NCI-H226 (cell line): ENCODE data around the gene BEND6.
A peak's percentile ranks its signal among the peaks of the same experiment; 100 is the strongest.

Source experiments
- DNase-seq: peaks from one replicate; pipeline ENCODE4 v3.0.0-alpha.2; 2015

Gene BEND6, protein sequence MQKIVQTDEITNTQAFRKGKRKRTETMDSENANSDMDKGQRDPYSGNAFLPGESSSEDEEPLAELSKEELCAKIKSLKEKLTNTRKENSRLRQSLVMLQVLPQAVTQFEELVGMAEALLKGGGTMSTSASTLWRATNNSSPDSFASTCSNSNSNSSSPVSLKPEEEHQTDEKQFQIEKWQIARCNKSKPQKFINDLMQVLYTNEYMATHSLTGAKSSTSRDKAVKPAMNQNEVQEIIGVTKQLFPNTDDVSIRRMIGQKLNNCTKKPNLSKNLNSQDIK

GRCh38 chr6:56954403-56955170 lies at the start of gene BEND6:
Gene BEND6, plus strand, starts transcription at chr6:56955107. Its CDS starts 26,704 bp downstream, at chr6:56981811.
- peak; percentile 85 for DNase-seq

DNA sequence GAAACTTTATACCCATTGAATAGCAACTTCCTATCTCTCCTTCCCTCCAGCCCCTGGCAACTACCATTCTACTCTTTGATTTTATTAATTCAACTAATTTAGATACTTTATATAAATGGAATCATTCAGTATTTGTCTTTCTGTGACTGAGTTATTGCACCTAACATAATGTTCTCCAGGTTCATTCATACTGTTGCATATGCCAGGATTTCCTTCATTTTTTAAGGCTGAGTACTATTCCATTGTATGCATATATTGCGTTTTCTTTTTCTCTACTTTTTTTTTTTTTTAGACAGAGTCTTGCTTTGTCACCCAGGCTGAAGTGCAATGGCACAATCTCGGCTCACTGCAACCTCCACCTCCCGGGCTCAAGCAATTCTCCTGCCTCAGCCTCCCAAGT lies 49.5 kb upstream of the BEND6 start:
- no peak for DNase-seq

DNA sequence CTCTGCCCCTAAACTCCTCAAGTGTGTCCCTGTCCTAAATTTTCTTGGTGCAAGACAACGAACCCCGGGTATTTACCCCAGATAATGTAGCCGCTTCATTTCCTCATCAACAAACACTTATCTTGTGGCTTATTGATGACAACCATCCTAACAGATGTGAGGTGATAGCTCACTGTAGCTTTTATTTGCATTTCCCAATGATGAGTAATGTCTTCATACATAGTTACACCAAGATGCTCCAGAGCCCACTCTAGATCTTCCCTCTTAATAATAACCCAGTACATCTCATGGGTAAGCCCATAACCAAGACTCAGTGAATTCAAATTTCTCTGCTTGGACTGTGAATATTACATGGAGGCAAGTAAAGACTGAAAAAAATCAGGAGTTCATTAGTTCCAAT lies 48.2 kb upstream of the BEND6 start:
- DNase-seq: no peak

DNA sequence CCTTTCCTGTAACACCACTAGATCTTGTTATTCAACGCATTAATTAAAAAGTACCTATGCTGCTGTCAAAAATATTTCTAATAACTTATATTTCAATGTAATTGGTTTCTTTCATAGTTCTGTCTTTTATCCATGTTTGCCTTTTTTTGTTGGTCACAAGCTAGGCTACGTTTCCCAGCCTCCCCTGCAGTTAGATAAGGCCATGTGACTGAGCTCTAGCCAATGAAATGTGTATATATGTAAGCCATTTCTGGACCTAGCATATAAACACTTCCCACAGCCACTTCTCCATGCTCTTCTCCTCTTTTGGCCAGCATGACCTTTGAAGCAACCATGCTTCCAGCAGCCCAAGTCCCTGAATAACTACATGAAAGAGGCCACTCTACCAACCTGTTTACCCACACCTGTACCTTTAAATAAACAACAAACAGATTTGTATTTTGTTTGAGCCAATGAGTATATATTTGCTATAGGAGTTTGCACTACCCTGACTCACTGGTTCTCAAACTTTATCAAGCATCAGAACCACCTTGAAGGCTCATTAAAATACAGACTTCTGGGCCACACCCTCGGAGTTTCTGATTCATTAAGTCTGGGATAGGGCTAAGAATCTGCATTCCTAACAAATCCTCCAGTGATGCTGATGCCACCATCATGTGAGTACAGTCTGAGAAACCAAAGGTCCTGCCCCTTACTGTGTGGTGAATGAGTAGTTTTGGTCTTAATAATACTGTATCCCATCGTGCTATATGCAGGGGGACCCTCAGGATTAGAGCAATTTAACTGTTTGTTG lies 45.6 kb upstream of the BEND6 start:
- DNase-seq: peak; percentile 24

GRCh38 chr6:56911847-56912246 lies 43.1 kb upstream of the BEND6 start:
- peak; percentile 17 for DNase-seq

DNA sequence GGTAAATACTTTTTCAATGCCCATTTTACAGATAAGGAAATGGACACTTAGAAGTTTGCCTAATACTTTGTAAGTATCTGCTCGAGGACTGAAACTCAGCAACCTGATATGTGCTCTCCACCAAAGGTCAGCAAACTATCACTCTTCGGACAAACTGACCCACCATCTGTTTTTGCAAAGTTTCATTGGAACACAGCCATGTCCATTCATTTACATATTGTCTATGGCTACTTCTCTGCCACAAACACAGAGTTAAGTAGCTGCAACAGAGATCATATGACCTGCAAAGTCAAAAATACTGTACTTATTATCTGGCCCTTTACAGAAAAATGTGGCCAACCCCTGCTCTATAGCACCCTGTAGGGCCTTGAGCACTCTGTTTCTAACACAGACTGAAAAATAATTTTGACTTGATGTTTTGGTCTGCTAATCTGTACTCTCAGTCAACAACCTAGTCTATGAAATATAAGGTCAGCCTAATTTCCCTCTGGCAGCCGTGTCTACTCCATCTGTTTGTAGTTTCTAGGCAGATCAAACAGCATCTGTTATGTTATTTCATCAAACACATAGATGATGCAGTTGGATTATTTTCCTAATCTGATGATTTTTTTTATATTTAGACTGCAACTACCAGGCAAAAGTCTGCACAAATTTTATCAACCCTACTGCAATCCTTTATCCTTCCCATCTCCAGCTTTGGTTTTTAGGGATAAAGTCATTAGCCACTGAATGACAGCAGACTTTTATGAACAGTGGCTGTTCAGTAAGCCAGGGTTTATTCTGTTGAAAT lies 41.4 kb upstream of the BEND6 start:
- no peak for DNase-seq

DNA sequence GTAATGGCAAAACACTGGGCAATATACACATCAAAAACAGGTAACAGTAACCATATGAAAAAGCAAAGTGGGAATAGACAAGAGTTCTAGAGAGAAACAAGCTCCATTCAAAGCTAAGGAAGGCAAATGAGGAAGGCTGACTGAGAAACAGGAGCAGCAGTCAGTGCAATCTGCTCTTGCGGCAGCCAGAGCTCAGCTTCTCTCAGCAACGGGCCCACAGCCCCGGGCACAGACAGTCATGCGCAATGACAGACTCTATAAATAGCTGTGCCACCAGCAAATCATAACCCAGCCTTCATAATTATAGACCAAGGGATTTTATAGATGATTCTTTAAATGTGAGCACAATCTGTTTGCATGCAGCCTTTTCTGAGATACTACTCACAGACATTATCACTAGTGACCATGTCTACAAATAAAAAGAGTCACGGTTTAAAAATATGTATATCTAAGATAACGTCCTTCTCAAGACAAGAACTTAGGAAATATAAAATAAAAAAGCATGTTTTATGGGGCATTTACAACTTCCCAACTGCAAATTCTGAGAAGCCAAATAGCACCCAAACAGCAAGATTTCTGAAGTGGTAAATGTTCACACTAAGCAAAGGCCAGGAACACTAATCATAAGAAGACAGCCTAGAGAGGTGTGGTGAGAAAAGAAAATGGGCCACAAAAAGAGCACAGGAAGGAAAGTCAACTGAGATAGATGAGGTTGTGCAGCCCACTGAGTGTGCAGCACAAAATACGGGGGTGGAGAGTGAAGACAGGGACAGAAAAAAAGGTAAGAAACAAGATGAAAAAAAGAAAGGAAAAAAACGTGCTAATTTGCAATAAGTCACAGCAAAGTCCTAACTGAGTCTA lies 39.9 kb upstream of the BEND6 start:
- DNase-seq: no peak

DNA sequence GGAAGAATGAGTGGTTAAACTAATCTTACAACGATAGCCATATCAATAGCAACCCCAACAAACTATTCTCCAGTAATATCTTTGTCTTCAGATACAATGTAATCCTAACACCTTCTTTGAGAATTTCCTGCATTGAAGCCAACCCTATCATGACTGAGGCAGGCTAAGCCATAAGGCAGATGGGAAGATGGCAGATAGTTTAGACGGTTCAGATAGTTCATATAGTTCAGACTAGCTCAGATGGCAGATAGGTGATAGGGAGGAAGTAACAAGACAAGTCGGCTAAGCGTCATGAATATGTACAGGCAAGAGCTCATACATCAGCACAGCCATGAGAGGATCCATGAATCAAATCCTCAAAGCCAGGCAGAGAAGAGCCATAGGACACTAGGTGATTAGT lies 39.1 kb upstream of the BEND6 start:
- no peak for DNase-seq

DNA sequence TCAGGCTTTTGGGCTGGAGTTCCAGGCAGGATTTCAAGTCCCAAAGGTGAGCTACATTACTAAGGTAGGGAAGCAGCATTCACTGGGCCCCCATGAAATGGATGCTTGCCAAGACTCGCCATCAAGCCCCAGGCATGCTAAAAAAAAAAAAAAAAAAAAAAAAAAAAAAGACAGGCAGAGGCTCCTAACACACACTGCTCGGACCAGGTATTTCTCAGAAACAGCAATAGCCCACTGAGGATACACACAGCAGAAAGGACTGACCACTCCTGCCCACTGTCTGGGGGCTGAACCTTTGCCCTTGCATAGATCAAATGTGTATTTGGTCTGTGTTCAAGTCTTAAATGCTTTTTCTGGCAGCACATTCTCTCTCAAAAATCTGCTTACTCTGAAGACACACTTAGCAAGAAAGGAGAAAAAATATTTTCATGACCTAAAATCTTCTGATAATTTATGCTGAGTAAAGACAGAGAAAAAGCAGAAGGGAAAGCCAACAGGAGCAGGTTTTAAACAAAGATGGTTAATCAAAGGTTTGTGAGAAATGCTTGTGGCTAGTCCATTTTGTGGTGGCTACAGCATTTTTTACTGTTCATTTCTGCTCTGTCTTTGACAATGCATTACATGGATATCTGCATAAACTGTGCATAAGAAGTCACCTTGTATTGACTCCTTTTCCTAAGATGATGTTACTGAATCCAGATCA lies 37.9 kb upstream of the BEND6 start:
- DNase-seq: no peak

DNA sequence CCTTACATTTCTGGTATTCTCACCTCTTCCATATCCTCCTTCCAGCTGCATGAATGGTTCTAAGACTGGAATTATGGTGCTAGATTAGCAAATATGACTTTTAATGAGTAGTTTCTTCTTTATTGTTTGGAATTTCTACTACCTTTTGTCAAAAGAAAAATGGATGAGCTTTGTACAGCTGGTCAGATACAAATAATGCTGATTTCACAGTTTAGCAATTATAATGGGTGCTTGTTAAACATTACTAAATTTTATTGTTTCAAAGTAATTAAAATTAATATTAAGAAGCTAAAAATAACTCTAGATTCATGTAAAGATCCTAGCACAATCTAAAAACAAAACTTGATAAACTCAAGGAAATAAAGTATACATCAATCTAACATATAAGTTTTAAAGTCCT lies 32.3 kb upstream of the BEND6 start:
- DNase-seq: no peak

GRCh38 chr6:56923565-56923964 lies 31.3 kb upstream of the BEND6 start:
- DNase-seq: no peak

DNA sequence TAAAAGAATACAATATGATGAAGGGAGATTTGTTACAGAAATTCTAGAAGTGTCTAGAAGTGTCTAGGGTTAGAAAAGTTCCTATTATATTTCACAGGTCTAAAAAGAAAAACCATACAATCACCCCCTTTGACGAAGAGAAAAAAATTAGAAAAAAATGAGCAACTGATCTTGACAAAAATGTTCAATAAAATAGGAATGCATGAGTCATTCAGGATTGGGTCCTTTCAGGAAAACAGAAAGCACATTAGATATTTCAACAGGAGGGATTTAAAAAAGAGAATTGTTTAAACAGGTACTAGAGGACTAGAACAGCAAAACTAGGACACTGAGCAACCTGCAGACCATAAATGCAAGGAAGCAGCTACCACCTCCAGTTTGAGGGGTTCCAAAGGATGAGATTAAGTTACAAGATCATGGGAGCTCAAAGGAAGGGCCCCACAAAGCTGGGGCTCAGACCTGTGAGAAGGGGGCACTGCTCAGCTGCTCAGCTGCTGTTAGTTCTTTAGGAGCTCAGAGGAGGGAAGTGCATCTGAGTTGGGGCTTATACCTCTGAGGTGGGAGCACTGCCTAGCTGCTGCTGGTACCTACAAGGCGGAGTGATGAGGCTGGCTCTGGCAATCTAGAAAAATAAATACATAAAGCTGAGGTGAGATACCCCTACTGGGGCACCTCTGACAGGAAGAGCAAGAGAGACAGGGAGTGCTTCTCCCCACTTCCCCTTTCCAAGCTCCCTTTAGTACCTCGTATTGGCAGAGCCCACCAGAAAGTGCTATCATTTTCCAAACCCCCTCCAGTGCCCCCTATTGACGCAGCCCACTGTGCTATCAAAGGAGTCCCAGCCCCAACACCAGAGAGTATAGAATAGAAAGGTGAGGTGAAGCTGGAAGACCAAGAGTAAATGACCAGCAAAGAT lies 27.1 kb upstream of the BEND6 start:
- DNase-seq: no peak

GRCh38 chr6:56930846-56931245 lies 24.1 kb upstream of the BEND6 start:
- DNase-seq: no peak

DNA sequence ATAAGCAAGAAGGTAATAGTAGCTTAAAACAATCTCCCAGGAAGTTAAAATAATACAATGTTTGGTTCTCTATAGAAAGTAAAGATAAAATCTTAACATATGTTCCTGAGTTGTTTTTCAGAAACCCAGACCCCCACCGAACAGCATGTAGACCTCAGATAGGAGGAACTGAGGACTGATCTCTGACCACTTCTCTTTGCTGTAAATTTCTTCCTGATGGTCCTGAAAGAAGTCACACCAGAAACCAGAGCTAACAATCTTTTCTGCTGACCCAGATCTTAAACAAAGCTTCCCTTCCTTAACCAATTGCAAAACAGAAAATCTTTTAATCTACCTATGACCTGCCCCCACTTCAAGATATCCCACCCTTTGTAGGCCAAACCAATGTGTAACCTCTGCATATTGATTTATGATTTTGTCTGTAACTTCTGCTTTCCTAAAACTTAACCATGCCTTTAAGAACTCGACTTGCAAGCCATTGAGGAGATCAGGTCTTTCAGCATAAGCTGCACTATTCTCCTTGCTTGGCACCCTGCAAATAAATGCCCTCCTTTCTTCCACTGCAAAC lies 21.9 kb upstream of the BEND6 start:
- DNase-seq: no peak

GRCh38 chr6:56933650-56934049 lies 21.3 kb upstream of the BEND6 start:
- DNase-seq: no peak

- no peak for DNase-seq
Measured at GRCh38 chr6:56934876-56935275, 20.0 kb upstream of the BEND6 start.

DNA sequence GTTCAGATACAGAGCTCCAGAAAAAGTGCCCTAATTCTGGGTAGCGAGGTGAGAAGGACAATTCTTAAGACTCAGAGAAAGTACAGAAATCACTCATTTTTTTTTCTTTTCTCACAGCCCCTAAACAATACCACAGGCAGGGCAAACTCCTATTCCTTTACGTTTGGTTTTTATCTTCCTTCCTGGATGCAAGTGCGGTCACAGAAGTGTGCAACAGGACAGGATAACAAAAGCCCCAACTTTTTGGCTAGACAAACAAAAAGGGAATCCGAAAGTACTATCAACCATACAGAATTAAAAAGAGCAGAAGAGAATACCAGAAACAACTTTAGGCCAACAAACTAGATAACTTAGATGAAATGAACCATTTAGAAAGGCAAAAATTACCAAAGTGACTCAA lies 18.4 kb upstream of the BEND6 start:
- no peak for DNase-seq

DNA sequence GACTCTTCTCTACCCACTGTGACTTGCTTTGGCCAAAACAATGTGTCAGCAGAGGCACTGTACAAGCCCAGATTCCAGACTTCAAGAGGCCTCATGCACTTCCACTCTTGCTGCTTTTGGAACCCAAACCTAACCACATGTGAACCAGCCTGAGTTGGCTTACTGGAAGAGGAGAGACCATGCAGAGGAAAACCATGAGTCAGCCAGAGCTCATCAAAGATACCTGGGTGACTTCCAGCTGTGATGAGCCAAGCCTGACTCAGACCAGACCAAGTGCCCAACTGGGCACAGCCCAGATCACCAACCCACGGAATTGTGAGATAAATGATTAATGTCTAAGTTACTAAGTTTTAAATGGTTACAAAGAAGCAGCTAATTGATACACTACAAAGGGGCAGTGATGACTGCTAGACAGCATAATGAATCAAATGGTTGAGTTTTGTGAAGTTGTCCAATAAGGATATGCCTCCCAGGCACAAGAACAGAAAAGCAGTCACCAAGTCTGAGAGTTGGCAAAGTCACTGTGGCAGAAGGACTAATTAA lies 16.2 kb upstream of the BEND6 start:
- peak; percentile 99 for DNase-seq

DNA sequence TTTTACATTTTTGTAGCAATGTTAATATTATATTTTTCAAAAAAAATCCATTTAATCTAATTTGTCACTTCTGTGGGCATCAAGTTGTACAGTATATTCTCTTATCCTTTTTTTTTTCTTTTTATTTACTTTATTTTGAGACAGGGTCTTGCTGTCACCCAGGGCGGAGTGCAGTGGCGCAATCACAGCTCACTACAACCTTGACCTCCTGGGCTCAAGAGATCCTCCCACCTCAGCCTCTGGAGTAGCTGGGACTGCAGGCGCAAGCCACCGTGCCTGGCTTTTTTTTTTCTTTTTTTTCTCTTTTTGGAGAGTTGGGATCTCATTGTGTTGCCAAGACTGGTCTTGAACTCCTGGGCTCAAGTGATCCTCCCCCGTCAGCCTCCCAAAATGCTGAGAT lies 14.4 kb upstream of the BEND6 start:
- DNase-seq: no peak

DNA sequence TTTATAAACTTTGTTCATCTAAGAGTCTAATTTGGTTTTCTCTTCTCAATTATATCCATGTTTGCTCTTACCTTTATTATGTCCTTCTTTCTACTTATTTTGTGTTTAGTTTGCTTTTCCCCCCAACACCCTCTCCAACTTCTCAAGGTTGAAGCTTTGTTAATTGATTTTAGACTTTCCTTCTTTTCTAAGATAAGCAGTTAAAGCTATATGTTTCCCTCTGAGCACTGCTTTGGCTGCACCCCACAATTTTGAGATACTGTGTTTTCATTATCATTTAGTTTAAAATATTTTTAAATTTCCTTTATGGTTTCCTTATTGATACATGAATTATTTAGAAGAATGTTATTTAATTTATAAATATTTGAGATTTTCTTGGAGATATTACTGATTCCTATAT lies 13.9 kb upstream of the BEND6 start:
- DNase-seq: no peak
